ENCODE data around the gene HFE. TPM values are rescaled to one million over a fixed set of nuclear protein-coding genes. Genes with fewer than 3 reads are reported as not detected.

HFE gene
- total RNA-seq, 2 donors from 2014 or later = 2.0 to 5.4 TPM

- Histone ChIP-seq H3K36me3 (replicated peaks in 1 of 2; ENCODE audit: insufficient read depth in 1 of 2, low read depth in 2 of 2) (no peaks in the 10 kb centered on the region), H3K27me3 (no peaks in the 10 kb centered on the region), H3K27ac (no peak overlapping the region), H3K4me3 (no peak overlapping the region), H3K9me3 (no peaks in the 10 kb centered on the region), H3K4me1 (peaks cover 26% of the 10 kb centered on the region)
- DNase-seq (no peak), ATAC-seq (no peak)
- WGBS, 2 donors = 78 to 84% methylated on average over 5 of the region's 5 CpGs
- no peak for TF ChIP-seq POLR2A (IDR thresholded peaks at IDR 0.05)
- no peak for TF ChIP-seq CTCF (IDR thresholded peaks at IDR 0.05)
- intact Hi-C loops (cut with DNase I) = no loop called here
These were observed 41.0 kb downstream of the HFE start for GRCh38 chr6:26128013-26128771.

- no peak for DNase-seq
- Histone ChIP-seq H3K27ac (no peak overlapping the region), H3K4me3 (no peak overlapping the region), H3K27me3 (no peaks in the 10 kb centered on the region), H3K4me1 (peaks cover 26% of the 10 kb centered on the region), H3K36me3 (replicated peaks in 1 of 2; ENCODE audit: insufficient read depth in 1 of 2, low read depth in 2 of 2) (no peaks in the 10 kb centered on the region), H3K9me3 (no peaks in the 10 kb centered on the region)
- ATAC-seq = no peak
- 86 to 96% methylated on average over 1 of the region's 1 CpG for WGBS, 2 donors
- intact Hi-C loops (cut with DNase I) = no loop called here
- TF ChIP-seq POLR2A (IDR thresholded peaks at IDR 0.05) = no peak
- TF ChIP-seq CTCF (IDR thresholded peaks at IDR 0.05) = no peak
These were observed 42.4 kb downstream of the HFE start for GRCh38 chr6:26129656-26130055.

- Histone ChIP-seq H3K9me3 (no peaks in the 10 kb centered on the region), H3K36me3 (replicated peaks in 1 of 2; ENCODE audit: insufficient read depth in 1 of 2, low read depth in 2 of 2) (no peaks in the 10 kb centered on the region), H3K27me3 (no peaks in the 10 kb centered on the region), H3K4me3 (no peak overlapping the region), H3K4me1 (peaks cover 26% of the 10 kb centered on the region), H3K27ac (no peak overlapping the region)
- DNase-seq = no peak
- TF ChIP-seq POLR2A (IDR thresholded peaks at IDR 0.05) = no peak
- no peak for TF ChIP-seq CTCF (IDR thresholded peaks at IDR 0.05)
- WGBS, 2 donors = 91 to 92% methylated on average over 6 of the region's 6 CpGs
- ATAC-seq = no peak
- intact Hi-C loops (cut with DNase I) = no loop called here
These were observed 43.5 kb downstream of the HFE start for GRCh38 chr6:26130581-26131249.

- 83 to 89% methylated on average over 3 of the region's 3 CpGs for WGBS, 2 donors
- Histone ChIP-seq H3K36me3 (replicated peaks in 1 of 2; ENCODE audit: insufficient read depth in 1 of 2, low read depth in 2 of 2) (no peaks in the 10 kb centered on the region), H3K9me3 (no peaks in the 10 kb centered on the region), H3K27ac (no peak overlapping the region), H3K27me3 (no peaks in the 10 kb centered on the region), H3K4me1 (peaks cover 24% of the 10 kb centered on the region), H3K4me3 (no peak overlapping the region)
- intact Hi-C loops (cut with DNase I) = no loop called here
- TF ChIP-seq POLR2A (IDR thresholded peaks at IDR 0.05) (no peak), CTCF (IDR thresholded peaks at IDR 0.05) (no peak)
- no peak for DNase-seq
- no peak for ATAC-seq
These were observed 44.4 kb downstream of the HFE start for GRCh38 chr6:26131618-26132017.
